Activated CD8-positive, alpha-beta memory T cell treated with anti-CD3 and anti-CD28 coated beads for 36 hours (primary cell): ENCODE measurements around the gene APPL1. TPM values are rescaled to one million over a fixed set of nuclear protein-coding genes. Genes with fewer than 3 reads are reported as not detected.
"Not testable (repeated sequence)": the region's sequence is repeated elsewhere in the genome, so short reads cannot be mapped to it uniquely, and the experiment has no call there.

ENCODE experiments used
- CTCF ChIA-PET: fragments of 350-600 bp; sonication (Branson Sonifier 250); formaldehyde crosslinking; loops from one replicate; lab custom pipeline; 2021; ENCODE audit warnings: antibody characterized with exemption; lab: Charles Lee
- POLR2A ChIA-PET: fragments of 350-600 bp; sonication (Branson Sonifier 250); formaldehyde crosslinking; loops from one replicate; lab custom pipeline; 2021; ENCODE audit warnings: antibody characterized with exemption; lab: Charles Lee
- total RNA-seq, 2 experiments: library from RNA; stranded (reverse); gene quantifications; one replicate each; pipeline ENCODE4 v1.2.3, GENCODE V29; 2021

The APPL1 gene
- total RNA-seq, 2 experiments from 2014 or later: 40.5 to 43.7 TPM

DNA sequence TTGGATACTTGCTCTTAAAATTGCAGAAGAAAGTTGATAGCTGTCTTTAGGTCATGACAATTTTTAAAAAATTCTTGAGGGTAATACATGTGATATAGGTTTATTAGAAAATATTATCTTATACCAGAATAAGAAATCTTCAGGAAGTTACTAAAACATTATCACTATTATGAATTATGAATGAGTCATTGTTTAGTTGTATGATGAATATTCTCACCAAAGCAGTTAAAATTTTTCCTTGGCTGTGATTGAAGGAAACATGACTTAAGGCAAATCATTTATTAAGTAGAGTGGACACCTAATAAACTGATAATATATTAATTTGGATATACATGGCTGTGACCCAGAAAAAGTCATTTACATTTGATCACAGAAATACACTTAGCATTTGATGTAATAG lies 30.1 kb downstream of the APPL1 start:
- ChIA-PET CTCF (interaction anchor here (0.6 kb wide), 1 partner anchor 294 kb away, joined by 3 read pairs; no protein-coding TSS in a partner anchor), POLR2A (no interaction called here)

DNA sequence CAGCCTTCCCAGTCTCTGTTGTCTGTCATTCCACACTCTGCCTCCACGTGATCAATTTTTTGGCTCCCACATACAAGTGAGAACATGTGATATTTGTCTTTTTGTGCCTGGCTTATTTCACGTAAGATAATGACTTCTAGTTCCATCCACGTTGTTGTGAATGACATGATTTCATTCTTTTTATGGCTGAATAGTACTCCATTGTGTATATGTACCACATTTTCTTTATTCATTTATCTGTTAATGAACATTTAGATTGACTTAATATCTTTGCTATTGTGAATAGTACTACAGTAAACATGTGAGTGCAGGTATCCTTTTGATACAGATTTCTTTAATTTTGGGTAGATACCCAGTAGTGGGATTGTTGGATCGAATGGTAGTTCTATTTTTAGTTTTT lies 33.6 kb downstream of the APPL1 start:
- POLR2A ChIA-PET: no interaction called here
- CTCF ChIA-PET: no interaction called here

DNA sequence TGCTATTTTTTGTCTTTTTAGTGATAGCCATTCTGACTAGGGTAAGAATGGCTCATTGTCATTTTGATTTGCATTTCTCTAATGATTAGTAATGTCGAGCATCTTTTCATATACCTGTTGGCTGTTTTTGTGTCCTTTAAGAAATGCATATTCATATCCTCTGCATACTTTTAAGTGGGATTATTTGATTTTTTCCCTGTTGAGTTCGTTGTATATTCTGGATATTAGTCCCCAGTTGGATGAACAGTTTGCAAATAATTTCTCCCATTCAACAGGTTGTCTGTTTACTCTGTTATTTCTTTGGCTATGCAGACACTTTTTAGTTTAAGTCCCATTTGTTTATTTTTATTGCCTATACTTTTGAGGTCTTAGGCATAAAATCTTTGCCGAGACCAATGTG lies 34.4 kb downstream of the APPL1 start:
- CTCF ChIA-PET: no interaction called here
- POLR2A ChIA-PET: no interaction called here

DNA sequence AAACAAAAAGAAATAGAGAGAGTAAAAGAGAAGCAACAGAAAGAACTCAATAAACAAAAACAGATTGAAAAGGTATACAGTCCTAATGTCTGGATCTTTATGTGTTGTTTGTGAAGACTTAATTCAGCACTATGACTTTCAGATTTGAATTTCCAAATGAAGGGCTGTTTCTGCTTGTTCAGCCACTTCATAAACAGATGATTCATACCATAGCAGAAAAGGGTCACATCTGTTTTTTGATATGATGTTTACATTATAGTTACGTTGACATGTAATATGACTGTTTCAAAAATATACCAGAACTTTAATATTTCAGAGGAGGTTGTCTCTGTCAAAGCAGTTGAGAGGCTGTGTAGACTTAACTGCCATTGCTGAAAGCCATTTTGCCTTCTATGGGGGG lies 40.9 kb downstream of the APPL1 start:
- POLR2A ChIA-PET: no interaction called here
- CTCF ChIA-PET: no interaction called here

DNA sequence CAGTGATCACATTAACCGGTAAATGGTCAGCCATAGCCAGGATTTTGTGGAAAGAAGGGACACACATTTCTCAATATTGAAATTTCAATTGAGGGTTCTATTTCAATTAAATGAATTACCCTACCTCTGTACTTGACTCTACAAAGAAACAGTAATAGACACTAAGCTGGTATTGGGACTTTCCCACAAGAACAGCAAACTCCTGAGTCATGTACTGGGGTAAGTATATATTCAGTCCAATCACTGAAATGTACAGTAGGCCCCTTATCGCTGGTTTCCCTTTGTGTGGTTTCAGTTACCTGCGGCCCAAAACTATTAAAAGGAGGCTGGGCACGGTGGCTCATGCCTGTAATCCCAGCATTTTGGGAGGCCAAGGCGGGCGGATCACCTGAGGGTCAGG lies 47.3 kb downstream of the APPL1 start:
- ChIA-PET CTCF (no interaction called here), POLR2A (no interaction called here)

DNA sequence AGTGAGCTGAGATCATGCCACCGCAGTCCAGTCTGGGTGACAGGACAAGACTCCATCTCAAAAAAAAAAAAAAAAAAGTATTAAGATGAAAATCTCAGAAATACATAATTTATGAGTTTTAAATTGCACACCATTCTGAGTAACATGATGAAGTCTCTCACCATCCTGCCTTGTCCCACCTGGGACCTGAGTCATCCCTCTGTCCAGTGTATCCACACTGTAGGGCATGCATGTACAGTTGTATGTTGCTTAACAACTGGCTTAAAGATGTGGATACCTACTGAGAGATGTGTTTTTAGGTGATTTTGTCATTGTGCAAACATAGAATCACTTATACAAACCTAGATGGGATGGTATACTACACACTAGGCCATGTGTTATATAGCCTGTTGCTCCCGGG lies 47.9 kb downstream of the APPL1 start:
- CTCF ChIA-PET: no interaction called here
- POLR2A ChIA-PET: no interaction called here

DNA sequence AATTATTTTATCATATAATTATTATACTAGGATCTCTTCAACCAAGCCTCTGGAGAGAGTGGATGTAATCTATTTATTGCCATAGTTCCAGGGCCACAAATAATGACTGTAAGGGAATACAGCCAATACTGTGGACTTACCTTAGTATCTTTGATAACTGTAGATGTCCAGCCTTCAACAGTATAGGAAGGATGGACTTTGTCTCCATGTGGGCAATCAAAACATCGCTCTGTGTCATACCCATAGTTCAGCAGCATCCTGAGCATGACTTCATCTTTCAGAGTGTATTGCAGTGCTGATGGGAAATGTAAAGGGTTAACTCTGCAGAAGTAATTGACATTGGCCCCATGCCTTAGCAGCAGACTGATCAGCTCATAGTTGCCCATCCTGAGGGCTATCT lies 50.7 kb downstream of the APPL1 start:
- CTCF ChIA-PET: no interaction called here

DNA sequence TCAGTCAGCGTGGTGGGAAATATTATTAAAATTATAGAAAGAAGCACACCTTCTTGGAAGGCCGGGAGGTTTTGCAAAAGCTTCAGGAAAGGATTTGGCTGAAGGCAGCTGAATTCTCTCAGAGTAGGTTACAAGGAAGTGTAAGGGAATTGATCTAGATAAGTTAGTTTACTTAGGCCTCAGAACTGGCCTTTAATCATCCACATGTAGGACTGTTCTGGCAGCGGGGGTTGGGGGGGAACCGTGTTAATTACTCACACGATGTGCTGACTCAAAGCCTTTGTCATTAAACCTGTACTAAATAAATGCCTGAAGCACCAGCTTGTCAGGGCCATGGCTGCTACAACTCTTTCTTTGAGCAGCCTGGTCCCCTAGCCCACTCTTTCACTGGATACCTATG lies 52.2 kb downstream of the APPL1 start:
- POLR2A ChIA-PET: no interaction called here
- CTCF ChIA-PET: interaction anchor here (0.7 to 1.0 kb wide), 2 partner anchors 9 to 22 kb away, joined by 3 read pairs; no protein-coding TSS in a partner anchor

More for the DNA sequence above, 50.7 kb downstream of the APPL1 start:
- POLR2A ChIA-PET: no interaction called here

DNA sequence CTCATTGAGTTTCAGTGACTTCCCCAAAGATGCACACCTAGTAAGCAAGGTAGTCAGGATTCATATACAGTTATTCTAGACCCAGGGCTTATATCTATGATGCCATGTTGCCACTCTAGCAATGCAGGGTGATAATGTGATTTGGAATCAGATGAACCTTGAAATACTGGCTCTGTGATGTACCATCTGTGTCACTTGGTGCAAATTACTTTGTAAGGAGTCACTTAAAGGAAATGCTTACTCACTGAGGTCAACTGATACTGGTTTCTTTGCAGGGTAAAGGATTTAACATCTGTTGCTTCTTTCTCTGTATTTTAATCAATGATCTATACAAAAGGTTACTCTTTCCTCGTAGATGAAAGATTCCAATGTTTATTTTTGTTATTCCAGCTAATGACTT lies 54.2 kb downstream of the APPL1 start:
- POLR2A ChIA-PET: no interaction called here
- CTCF ChIA-PET: no interaction called here

DNA sequence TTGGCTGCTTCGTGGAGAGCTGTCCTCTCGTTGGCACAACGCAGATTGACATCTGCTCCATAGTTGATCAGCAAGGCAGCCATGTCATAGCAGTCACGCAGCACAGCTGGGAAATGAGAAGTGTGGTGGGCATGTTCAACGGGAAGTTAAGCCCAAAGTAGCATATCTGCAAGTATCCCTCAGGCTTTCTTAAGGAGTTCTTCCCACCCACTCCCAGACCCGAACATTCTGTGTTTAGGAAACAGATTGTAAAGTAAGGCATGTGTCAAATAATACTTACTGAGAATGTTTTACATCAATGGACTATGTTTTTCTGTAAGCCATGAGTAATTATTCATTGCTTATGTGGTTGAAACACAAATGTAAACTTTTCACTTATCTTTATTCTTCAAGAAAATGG lies 55.8 kb downstream of the APPL1 start:
- CTCF ChIA-PET: no interaction called here
- POLR2A ChIA-PET: no interaction called here

DNA sequence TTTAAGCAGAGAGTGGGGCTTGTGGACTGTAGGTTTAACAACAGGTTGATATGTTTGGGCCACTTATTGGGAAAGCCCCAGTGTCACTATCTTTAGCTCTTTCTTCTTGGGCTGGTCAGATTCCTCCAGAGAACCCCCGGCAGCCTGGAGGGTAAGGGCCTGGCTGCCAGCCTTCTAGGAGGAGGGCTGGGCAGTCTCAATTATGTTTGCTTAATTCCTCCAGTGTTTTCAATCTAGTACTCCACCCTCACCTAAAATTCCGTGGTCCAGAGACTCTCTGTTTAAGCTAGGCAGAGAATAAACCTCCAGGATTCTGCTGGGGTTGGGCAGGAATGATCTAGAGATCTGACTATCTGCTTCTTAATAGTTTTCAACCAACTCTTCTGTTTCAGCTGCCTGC lies 59.7 kb downstream of the APPL1 start:
- ChIA-PET CTCF (interaction anchor here (0.6 kb wide), 1 partner anchor 233 kb away, joined by 3 read pairs; no protein-coding TSS in a partner anchor), POLR2A (no interaction called here)

DNA sequence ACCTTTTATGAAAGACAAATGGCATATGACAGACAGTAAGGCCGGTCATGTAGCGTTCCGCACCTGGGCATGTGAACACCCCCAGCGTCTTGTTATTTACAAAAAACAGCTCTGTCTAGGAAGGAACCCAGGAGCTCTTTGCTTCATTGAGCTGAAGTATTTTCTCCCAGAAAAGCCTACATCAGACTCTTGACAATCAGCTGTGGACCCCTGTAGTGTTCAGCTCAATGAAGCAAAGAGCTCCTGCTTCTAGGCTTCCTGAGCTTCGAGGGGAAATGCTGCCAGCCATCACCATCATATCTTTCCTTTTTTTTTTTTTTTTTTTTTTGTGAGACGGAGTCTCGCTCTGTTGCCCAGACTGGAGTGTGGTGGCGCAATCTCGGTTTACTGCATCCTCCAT lies 60.9 kb downstream of the APPL1 start:
- POLR2A ChIA-PET: no interaction called here
- CTCF ChIA-PET: interaction anchor here (0.6 to 0.7 kb wide), 2 partner anchors 63 to 233 kb away, joined by 4 read pairs; no protein-coding TSS in a partner anchor

DNA sequence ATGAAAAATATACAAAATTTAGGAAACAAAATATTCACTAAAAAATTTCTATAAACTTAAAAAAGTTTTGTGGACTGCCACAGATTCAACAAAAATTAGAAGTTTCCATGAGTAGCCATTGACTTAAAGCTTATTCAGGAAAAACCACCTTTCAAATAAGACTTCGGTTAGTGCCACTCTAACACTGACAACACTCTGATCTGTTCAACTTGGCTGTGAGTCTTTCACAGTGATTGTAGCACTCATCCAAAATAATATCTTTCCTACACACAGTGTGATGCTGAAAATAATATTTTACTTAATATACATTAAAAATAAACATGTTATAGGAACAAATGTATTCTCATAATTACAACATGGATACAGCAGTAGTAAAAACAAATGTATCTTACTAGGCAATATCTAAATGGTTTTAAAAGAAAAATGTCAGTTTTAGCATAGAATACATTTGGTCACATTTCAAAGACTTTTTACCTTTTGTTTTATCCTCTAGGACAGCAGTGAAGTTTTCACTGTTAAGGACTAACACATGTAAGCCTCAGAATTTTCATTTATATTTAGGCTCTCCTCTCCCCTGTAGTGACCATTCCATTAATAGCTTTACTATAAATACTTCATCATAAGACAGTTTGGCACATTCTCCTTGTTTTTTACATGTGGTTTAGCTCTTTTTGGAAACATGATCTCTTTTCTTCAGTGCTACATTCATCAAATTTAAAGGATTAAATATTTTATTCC lies 64.8 kb downstream of the APPL1 start, which contains the start of gene ASB14:
TSS of gene ASB14 (minus strand) at position 527 of the 738 bp plus-strand sequence. CDS start 652 bp downstream, outside the sequence.
- CTCF ChIA-PET: no interaction called here

DNA sequence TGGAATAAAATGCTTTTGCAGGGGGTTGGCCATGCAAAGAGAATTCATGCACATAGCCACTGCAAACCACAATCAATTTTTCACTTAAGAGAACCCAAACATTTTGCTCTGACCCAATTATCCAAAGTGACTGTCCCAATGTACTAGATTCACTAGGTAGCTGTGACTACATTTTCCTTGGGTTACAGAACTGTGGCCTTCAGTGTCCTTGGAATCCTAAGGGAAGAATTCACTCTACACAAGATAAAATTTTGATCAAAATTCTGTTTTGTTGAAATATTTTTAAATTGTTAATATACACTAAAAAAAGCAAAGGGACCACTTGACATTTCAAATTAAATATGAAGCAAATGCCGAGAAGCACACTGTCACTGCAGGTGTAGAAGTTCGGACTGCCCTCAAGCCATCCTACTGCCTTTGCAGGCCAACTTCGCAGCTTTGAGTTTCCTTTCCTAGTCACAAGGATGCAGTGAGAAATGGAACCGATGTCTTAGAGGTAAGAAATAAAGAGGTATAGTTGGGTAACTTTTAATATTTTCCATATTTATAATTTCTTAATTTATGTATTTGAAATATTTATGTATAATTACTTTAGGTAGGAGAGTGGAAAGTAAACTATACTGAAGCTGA lies 65.5 kb downstream of the APPL1 start:
- CTCF ChIA-PET: no interaction called here
- POLR2A ChIA-PET: no interaction called here

More for the DNA sequence above, 64.8 kb downstream of the APPL1 start, which contains the start of gene ASB14:
- POLR2A ChIA-PET: no interaction called here

DNA sequence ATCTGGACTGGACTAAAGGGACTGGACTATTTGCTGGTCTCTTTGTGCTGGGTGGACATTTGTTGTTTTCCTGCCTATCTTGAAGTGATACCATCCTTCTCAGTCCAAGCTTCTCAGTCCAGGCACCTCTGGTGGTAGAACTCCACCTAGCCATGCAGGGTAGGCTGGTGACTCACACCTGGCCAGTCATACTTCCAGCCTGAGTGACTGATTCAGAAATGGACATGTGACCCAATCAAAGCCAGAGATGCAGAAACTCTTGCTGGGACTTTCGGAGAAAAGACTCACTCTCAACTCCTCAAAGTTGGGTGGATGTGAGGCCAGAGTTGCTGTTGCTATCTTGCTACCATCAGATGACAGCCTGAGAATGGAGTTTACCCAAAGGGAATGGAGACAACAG lies 70.5 kb downstream of the APPL1 start:
- CTCF ChIA-PET: no interaction called here
- POLR2A ChIA-PET: no interaction called here

DNA sequence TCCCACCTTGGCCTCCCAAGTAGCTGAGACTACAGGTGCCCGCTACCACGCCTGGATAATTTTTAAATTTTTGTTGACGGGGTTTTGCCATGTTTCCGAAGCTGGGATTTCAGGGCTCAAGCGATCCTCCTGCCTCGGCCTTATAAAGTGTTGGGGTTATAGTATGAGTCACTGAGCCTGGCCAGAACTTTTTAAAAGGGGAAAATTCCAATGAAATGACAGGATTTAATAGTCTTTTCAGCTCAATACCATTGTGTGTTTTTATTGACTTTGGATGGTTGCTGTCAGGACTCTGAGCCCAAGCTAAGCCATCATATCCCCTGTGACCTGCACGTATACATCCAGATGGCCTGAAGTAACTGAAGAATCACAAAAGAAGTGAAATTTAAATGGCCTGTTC lies 76.0 kb downstream of the APPL1 start:
- CTCF ChIA-PET: interaction anchor here (0.7 kb wide), 1 partner anchor 191 kb away, joined by 3 read pairs; no protein-coding TSS in a partner anchor
- POLR2A ChIA-PET: not testable (repeated sequence)

DNA sequence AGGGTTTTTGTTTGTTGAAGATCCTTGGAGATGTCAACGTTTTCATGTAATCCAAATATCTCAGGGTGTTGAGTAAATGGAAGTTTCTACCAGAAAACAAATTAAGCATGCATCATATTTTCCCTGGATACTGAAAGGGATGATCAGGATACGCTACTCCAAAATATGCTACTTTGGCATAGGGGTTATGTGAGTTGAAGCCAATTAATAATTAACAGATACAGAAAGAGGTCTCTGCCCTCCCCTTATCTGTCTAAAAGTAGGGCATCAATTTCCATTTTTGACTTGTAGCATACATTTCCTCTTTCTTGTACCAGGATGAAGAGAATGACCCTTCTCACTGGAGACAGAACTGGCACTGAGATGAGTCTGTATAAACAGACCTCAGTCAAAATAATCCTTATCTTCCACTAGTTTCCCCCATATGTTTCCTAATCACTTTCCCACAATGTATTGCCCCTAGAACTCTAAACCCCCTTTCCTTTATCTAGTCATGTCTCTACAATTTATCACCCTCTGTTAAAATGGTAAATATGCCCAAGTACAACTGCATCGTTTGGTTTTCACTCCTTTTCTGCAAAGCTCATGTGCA lies 82.3 kb downstream of the APPL1 start:
- ChIA-PET POLR2A (no interaction called here), CTCF (no interaction called here)

DNA sequence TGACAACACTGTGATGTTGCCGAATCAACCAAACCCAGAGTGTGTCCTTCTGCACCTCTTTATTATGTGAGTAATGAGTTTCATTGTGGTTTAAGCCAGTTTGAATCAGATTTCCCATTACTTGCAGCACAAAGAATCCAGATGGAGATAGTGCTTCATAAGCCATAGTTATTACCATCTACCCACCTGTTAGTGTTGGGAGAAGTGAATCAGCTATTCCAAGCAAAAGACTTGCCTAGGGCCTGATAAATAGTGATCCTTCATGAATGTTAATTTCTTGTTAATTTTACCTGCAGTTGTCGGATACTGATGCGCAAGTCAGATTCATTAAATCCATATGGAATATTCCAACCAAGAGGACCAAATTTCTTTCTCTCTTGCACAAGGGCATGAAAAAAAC lies 86.7 kb downstream of the APPL1 start:
- CTCF ChIA-PET: no interaction called here

More for the DNA sequence above, 86.7 kb downstream of the APPL1 start:
- POLR2A ChIA-PET: no interaction called here
